Rectal smooth muscle tissue (tissue), 1 donor: ENCODE results near the gene PLD6.
"Not testable (repeated sequence)": the region's sequence is repeated elsewhere in the genome, so short reads cannot be mapped to it uniquely, and the experiment has no call there.

Experiments used
- H3K27ac ChIP-seq: one replicate; pipeline ENCODE4 v1.7.0; 2013; ENCODE audit warnings: low read depth, low read length, inconsistent platforms
- H3K27me3 ChIP-seq: one replicate; pipeline ENCODE4 v1.7.0; 2013; ENCODE audit warnings: low read length; ENCODE audit not compliant: control insufficient read depth, insufficient read depth
- H3K36me3 ChIP-seq: one replicate; pipeline ENCODE4 v1.7.0; 2013; ENCODE audit warnings: low read length; ENCODE audit not compliant: control insufficient read depth, insufficient read depth
- H3K4me1 ChIP-seq: one replicate; pipeline ENCODE4 v1.7.0; 2013; ENCODE audit warnings: low read length; ENCODE audit not compliant: control insufficient read depth, insufficient read depth
- H3K4me3 ChIP-seq: one replicate; pipeline ENCODE4 v1.7.0; 2013; ENCODE audit warnings: low read length
- H3K9ac ChIP-seq: one replicate; pipeline ENCODE4 v1.7.0; 2013; ENCODE audit warnings: low read length

The PLD6 gene, protein sequence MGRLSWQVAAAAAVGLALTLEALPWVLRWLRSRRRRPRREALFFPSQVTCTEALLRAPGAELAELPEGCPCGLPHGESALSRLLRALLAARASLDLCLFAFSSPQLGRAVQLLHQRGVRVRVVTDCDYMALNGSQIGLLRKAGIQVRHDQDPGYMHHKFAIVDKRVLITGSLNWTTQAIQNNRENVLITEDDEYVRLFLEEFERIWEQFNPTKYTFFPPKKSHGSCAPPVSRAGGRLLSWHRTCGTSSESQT

GRCh38 chr17:17206124-17206912 lies at the start of gene PLD6:
Gene PLD6, minus strand, starts transcription at chr17:17206333. Its CDS starts 47 bp downstream, at chr17:17206286.
- peaks cover 29% of the 10 kb centered on the region for H3K4me1 ChIP-seq
- H3K36me3 ChIP-seq: no peaks in the 10 kb centered on the region
- peak within 1 kb of the TSS; percentile 85 for H3K4me3 ChIP-seq
- no peaks in the 10 kb centered on the region for H3K27me3 ChIP-seq
- peak within 1 kb of the TSS; percentile 91 for H3K27ac ChIP-seq
- H3K9ac ChIP-seq: peak within 1 kb of the TSS; percentile 61

DNA sequence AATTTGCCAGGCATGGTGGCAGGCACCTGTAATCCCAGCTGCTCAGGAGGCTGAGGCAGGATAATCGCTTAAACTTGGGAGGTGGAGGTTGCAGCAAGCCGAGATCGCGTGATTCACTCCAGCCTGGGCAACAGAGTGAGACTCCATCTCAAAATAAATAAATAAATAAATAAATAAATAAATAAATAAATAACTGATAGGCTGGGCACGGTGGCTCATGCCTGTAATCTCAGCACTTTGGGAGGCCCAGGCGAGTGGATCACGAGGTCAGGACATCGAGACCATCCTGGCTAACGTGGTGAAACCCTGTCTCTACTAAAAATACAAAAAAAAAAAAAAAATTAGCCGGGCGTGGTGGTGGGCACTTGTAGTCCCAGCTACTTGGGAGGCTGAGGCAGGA lies 49.6 kb upstream of the PLD6 start:
- not testable (repeated sequence) for H3K27me3 ChIP-seq, H3K4me1 ChIP-seq, H3K9ac ChIP-seq, H3K27ac ChIP-seq, H3K4me3 ChIP-seq
- peaks cover 36% of the 10 kb centered on the region for H3K36me3 ChIP-seq

- H3K27me3 ChIP-seq: no peaks in the 10 kb centered on the region
- no peak overlapping the region for H3K27ac ChIP-seq
- H3K4me1 ChIP-seq: no peaks in the 10 kb centered on the region
- no peak overlapping the region for H3K9ac ChIP-seq
- no peak overlapping the region for H3K4me3 ChIP-seq
- peaks cover 28% of the 10 kb centered on the region for H3K36me3 ChIP-seq
Observed at GRCh38 chr17:17254036-17254435, 47.9 kb upstream of the PLD6 start.

DNA sequence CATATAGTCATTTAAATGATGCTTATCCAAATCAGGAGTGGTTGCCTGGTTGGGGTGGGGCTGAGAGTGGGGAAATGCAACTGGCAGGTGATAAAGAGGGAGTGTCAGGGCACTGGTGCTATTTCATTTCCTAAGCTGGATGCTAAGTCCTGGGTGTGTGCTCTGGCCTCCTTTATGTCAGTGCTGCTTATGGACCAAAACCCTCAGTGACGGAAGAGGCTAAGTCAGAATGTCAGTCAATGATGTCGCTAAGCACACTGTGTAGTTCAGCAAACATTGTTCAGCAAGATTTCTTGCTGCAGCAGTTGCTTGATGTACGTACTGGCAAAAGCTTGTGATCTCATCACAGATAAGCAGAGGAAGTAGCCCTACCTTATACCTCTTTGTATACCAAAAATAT lies 47.3 kb upstream of the PLD6 start:
- peaks cover 26% of the 10 kb centered on the region for H3K36me3 ChIP-seq
- H3K4me3 ChIP-seq: no peak overlapping the region
- H3K27ac ChIP-seq: no peak overlapping the region
- no peaks in the 10 kb centered on the region for H3K27me3 ChIP-seq
- no peak overlapping the region for H3K9ac ChIP-seq
- no peaks in the 10 kb centered on the region for H3K4me1 ChIP-seq

GRCh38 chr17:17252149-17252661 lies 46.1 kb upstream of the PLD6 start:
- Histone ChIP-seq H3K36me3 (peaks cover 25% of the 10 kb centered on the region), H3K9ac (no peak overlapping the region), H3K27ac (no peak overlapping the region), H3K4me3 (no peak overlapping the region), H3K27me3 (no peaks in the 10 kb centered on the region), H3K4me1 (no peaks in the 10 kb centered on the region)

DNA sequence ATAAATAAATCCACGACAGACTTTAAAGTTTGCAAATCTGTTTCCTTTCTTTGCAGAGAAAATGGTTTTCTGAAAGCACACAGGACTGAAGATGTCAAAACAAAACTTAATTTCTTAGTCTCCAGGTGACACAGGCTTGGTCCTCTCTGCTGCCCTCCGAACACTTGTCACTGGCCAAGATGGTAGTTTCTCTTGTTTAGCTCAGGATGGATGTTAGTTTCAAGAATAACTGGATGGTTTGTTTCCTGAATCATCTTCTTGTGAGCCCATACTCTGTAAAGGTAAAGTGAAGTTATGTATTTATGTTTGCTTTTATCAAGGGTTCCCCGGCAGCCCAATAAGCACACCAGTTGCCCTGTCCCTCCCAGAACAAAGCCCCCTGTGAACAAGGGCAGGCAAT lies 40.7 kb upstream of the PLD6 start:
- peaks cover 6% of the 10 kb centered on the region for H3K36me3 ChIP-seq

DNA sequence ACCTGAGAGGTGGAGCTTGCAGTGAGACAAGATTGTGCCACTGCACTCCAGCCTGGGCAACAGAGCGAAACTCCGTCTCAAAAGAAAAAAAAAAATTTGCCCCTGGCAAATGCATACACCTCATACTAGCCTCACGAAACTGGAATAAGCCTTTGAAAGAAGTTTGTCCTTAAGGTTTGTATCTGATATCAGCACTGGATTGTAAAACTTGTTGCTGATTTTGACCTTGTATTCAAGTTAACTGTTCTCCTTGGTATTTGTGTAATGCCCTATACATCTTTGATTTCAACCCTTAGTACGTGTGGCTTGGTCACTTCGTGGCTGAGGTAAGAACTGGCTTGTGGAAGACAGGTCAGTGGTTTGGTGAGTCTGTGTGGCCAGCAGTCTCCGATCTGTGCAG lies 37.0 kb upstream of the PLD6 start:
- Histone ChIP-seq H3K4me1 (no peaks in the 10 kb centered on the region), H3K9ac (no peak overlapping the region), H3K4me3 (no peak overlapping the region), H3K27me3 (no peaks in the 10 kb centered on the region), H3K27ac (no peak overlapping the region), H3K36me3 (peaks cover 3% of the 10 kb centered on the region)

More for the DNA sequence above, 40.7 kb upstream of the PLD6 start:
- H3K27me3 ChIP-seq: no peaks in the 10 kb centered on the region
- no peak overlapping the region for H3K27ac ChIP-seq
- no peak overlapping the region for H3K4me3 ChIP-seq
- no peaks in the 10 kb centered on the region for H3K4me1 ChIP-seq
- no peak overlapping the region for H3K9ac ChIP-seq

- H3K9ac ChIP-seq: no peak overlapping the region
- no peaks in the 10 kb centered on the region for H3K36me3 ChIP-seq
Observed at GRCh38 chr17:17242246-17242645, 36.1 kb upstream of the PLD6 start.

GRCh38 chr17:17241656-17242055 lies 35.5 kb upstream of the PLD6 start:
- H3K4me1 ChIP-seq: no peaks in the 10 kb centered on the region
- no peak overlapping the region for H3K27ac ChIP-seq
- H3K9ac ChIP-seq: no peak overlapping the region
- no peaks in the 10 kb centered on the region for H3K27me3 ChIP-seq
- no peaks in the 10 kb centered on the region for H3K36me3 ChIP-seq
- no peak overlapping the region for H3K4me3 ChIP-seq

More at GRCh38 chr17:17242246-17242645, 36.1 kb upstream of the PLD6 start:
- no peaks in the 10 kb centered on the region for H3K4me1 ChIP-seq
- H3K27ac ChIP-seq: no peak overlapping the region
- no peak overlapping the region for H3K4me3 ChIP-seq
- H3K27me3 ChIP-seq: no peaks in the 10 kb centered on the region

GRCh38 chr17:17239832-17240231 lies 33.7 kb upstream of the PLD6 start:
- no peaks in the 10 kb centered on the region for H3K36me3 ChIP-seq
- peaks cover 7% of the 10 kb centered on the region for H3K4me1 ChIP-seq
- H3K27ac ChIP-seq: no peak overlapping the region
- H3K4me3 ChIP-seq: no peak overlapping the region
- no peak overlapping the region for H3K9ac ChIP-seq
- H3K27me3 ChIP-seq: no peaks in the 10 kb centered on the region

GRCh38 chr17:17237026-17237799 lies 31.1 kb upstream of the PLD6 start, which contains the start of gene FLCN:
Gene FLCN, minus strand, starts transcription at chr17:17237168. Its CDS starts 9,031 bp downstream, at chr17:17228137.
- H3K4me3 ChIP-seq: peak within 1 kb of the TSS; percentile 92
- H3K27me3 ChIP-seq: no peaks in the 10 kb centered on the region
- no peaks in the 10 kb centered on the region for H3K36me3 ChIP-seq
- peak within 1 kb of the TSS; percentile 97 for H3K27ac ChIP-seq
- peaks cover 7% of the 10 kb centered on the region for H3K4me1 ChIP-seq
- H3K9ac ChIP-seq: peak within 1 kb of the TSS; percentile 84
